GM21367 (cell line): ENCODE measurements around the gene SLC25A41.
"Not testable (repeated sequence)": the region's sequence is repeated elsewhere in the genome, so short reads cannot be mapped to it uniquely, and the experiment has no call there.

ENCODE experiments used
- ATAC-seq: cut with Tn5 transposase; IDR thresholded peaks from one replicate; pipeline ENCODE4 v1.9.1; 2021; ENCODE audit not compliant: unreplicated experiment

The SLC25A41 gene

DNA sequence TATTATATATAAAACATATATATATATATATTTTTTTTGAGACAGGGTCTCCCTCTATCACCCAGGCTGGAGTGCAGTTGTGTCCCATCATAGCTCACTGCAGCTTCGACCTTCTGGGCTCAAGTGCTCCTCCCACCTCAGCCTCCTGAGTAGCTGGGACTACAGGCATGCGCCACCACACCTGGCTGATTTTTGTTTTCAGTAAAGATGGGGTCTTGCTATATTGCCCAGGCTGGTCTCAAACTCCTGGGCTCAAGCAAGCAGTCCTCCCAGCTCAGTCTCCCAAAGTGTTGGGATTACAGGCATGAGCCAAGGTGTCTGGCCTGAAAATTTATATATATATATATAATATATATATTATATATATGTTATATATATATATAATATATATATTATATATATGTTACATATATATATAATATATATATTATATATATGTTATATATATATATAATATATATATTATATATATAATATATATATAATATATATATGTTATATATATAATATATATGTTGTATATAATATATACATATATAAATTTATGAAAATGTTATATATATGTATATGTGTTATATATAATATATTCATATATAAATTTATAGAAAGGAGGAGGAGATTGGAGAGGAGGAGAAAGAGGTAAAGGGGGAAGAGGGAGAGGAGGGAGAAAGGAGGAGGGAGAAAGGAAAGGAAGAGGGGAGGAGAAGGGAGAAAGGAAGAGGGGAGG is 4.7 kb downstream of the SLC25A41 start:
- not testable (repeated sequence) for ATAC-seq

- ATAC-seq, result no peak
Observed at GRCh38 chr19:6427131-6427530, 6.4 kb downstream of the SLC25A41 start.

DNA sequence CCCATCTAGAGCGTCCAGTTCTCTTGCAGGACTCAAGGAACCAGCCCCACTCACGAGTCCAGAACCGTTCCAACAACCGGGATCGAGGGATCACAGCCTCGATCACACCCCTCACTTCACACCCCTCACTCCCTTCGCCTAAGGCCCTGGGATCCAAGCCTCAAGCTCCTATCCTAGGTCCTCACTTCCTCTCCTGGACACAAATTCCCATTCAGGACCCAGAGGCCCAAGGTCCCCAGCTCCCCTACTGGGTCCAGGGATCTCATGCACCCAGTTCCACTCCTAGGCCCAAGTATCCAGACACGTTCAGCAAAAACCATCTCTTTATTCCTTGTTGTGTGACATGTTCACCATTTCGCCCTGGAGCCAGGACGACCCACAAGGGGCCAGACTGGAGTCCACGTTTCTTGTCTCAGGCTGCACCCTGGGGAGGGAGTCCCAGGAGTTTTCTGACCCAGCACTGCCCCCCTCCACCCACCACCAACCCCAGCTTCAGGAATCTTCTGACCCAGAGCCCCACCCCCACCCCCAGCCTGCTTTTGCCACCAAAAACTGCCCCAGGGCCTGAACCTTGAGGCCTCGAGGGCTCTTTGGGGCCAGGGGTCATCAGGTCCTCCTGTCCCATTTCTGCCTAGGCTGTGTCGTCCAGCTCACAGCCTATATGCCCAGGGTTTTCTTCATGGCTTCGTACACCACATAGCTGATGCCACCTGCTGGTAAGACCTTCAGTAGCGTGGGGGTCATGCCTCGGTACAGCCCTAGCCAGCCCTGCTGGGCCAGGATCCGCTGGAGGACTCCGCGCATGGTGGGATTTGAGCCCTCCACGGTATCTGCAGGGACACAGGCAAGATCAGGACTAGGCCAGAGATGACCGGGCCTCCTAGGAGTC is 7.6 kb downstream of the SLC25A41 start:
- ATAC-seq, result no peak

GRCh38 chr19:6424939-6425731 is 8.4 kb downstream of the SLC25A41 start:
- ATAC-seq, result peak; percentile 73

GRCh38 chr19:6424195-6424938 is 9.2 kb downstream of the SLC25A41 start, which contains the start of gene KHSRP:
TSS of gene KHSRP (minus strand) at chr19:6424811. CDS start at chr19:6424701, 110 bp downstream.
- no peak for ATAC-seq

GRCh38 chr19:6423499-6424194 is 9.9 kb downstream of the SLC25A41 start:
- no peak for ATAC-seq

- no peak for ATAC-seq
Observed at GRCh38 chr19:6421075-6422014, 12.2 kb downstream of the SLC25A41 start.

DNA sequence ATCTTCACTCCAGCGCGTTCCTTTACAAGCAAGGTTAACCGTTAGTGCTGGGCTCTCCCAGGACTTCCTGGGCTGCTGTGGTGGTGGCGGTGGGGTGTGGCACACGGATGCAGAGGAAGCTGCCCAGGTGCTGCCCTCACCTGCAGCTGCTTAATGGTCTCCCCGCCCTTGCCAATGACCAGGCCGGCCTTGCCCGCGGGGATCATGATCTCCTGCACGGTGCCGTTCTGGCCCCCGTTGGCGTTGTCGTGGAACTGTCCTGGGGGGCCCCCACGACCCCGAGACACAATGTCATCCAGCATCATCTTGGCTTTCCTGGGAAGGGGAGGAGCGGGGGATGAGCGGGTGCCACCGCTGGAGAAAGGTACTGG is 15.0 kb downstream of the SLC25A41 start:
- no peak for ATAC-seq

GRCh38 chr19:6417713-6418561 is 15.6 kb downstream of the SLC25A41 start:
- ATAC-seq, result no peak

DNA sequence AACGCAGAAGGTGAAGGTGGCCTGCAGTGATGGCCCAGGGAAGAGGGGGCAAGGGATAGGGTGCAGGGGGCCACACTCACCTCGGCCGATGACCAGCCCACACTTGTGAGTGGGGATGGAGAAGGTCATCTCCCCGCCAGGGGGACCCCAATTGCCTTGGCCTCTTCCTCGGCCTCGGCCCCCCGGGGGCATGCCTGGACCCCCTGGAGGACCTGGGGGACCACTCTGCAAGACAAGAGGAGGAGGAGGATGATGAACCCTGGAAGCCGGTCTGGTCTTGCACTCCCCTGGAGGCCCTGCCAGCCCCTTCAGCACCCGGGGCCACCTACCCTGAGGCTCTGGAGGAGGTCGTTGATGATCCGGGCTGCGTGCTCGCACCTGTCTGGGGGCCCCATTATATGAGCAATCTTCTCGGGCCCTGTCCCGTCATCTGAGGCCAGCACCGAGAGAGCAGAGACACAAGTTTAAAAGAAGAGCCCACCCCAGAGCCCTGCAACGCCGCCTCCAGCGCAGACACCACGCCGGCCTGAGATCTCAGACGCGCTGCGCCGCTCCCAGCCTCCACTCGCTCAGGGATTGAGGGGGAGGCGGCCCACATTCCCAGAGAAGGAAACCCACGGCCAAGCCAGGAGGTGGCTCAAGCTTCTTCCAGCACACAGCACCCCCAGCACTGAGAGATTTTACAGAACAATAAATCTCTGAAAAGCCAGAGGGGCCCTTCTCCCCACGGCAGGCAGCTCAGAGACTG is 16.7 kb downstream of the SLC25A41 start:
- no peak for ATAC-seq

DNA sequence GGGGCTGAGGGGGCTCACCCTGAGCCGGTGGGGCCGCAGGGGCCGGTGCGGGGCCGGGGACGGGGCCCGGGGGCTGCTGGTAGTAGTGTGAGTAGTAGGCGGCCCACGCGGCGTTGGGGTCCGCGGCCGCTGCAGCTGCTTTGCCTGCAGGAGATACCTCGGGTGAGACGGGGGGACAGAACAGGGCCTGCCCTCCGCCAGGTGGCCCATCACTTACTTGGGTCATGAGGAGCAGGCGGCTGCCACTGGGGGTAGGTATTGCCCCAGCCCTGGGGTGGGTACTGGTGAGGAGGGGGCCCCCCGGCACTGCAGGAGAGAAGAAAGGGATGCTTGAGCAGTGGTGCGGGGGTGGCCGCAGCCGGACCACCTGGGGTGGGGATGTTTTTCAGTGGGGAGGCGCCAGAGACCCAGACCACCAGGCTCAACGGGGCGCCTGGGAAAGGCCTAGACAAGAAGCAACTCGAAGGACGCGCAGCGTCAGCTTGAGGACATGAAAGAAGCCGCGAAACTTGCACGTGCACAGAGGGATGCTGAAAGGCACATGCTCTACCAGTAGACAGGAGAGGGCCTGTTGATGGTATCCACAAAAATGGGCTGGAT is 17.9 kb downstream of the SLC25A41 start:
- ATAC-seq, result no peak

DNA sequence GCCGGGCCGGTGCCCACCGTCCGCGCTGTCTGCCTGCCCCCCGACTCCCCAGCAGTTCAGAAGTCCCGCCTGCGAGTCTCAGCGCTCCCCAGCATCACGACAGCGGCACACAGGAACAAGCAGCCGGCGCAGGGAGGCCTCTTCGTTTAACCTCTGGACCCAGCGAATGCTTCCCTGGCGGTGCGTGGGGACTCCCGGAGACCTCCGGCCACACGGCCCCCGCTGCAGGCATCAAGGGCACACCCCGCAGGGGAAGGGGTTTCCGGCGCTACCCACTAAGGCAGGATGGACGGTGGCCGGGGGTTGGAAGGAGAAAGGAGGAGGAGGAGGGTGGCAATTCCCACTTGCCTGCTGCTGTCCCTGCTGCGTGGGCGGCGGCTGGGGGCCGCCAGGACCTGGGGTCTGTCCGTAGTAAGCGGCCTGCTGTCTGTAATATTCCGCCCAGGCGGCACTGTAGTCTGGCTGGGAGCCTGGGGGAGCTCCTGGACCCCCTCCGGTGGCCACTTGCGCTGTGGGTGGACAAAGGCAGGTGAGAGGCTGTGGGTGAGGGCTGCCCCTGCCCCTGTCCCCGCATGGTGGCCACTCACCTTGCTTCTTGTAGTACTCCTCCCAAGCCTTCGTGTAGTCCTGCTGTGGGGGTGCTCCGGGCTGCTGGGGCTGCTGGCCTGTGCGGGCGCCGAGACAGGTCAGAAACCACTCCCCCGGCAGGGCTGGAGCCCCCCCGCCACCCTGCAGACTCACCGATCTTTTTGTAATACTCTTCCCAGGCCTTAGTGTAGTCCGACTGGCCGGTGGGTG is 18.6 kb downstream of the SLC25A41 start:
- ATAC-seq, result no peak

- no peak for ATAC-seq
Observed at GRCh38 chr19:6413721-6414643, 19.6 kb downstream of the SLC25A41 start.

- ATAC-seq, result no peak
Observed at GRCh38 chr19:6413291-6413690, 20.3 kb downstream of the SLC25A41 start.

DNA sequence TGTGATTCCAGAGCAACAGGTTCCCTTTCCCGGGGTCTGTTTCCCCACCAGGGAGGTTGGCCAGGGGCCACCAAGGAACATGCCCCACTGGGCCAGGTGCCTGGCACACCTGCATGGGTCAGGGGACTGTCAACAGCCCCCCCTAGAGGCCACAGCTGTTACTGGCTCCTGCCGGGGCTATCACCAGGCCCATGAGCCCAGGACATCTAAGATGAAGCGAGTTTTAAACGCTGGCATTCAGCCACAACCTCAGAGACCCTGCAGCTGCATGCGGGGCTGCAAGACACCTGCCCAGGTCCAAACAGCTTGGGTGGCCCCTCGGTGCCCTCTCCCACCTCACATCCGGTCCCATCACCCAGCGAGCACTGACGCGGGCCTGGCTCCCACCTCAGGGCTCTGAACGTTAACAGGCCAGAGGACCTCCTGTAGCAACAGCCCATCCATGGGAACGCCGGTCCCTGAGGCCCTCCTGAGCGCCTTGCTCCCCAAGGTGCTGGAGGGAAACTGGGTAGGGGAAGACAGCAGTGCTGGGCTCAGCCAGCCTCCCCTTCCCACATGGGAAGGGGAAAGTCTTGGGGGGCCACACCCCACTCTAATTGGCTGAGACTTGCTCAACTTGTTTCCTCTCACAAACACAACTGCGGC is 21.0 kb downstream of the SLC25A41 start:
- ATAC-seq, result no peak
